NCI-H1048 (cell line): ENCODE data around the gene FITM1.

Source experiments
- DNase-seq: peaks from one replicate; lab custom pipeline; 2025; lab: John Stamatoyannopoulos, UW

FITM1 gene

DNA sequence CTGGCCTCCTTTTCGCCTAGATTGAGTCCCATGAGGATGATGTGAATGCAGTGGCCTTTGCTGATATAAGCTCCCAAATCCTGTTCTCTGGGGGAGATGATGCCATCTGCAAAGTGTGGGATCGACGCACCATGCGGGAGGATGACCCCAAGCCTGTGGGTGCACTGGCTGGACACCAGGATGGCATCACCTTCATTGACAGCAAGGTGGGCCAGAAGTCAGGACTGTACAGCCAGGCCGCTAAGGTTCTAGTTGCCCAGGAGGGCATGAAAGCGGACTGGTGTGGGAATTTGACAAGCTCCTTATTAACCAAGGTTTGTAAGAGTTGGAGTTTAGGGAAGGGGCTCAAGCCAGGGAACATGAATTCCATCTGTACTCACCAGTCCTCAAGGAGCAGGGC is 10.8 kb upstream of the FITM1 start:
- no peak for DNase-seq

DNA sequence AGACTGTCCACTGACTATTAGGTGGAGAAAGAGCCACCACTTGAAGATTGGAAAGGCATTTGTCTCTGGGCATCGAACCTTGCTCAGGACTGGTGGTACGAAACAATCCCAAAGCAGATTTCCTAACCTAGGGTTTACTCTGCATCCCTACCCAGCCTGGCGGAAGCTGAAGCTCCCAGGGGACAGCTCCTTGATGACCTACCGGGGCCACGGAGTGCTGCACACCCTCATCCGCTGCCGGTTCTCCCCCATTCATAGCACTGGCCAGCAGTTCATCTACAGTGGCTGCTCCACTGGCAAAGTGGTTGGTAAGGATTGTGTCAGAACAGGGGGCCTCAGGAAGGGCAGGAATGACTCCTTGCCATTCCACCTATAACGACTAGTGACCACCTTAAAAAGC is 9.2 kb upstream of the FITM1 start:
- DNase-seq: no peak

DNA sequence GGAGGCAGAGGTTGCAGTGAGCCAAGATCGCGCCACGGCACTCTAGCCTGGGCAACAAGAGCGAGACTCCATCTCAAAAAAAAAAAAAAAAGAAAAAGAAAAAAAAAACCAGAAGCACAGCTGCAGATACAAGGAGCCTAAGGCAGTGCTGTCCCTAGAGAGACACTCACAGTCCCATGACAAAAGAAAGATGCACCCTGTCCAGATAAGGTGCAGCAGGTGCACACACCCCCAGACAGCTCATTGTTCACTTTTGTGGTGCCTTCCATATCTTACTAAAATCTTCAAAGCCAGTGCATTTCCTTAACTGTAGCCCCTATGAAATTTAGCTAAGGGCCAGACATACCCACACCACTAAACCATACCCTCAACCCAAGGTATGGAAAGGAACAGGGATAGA is 8.0 kb upstream of the FITM1 start:
- no peak for DNase-seq

DNA sequence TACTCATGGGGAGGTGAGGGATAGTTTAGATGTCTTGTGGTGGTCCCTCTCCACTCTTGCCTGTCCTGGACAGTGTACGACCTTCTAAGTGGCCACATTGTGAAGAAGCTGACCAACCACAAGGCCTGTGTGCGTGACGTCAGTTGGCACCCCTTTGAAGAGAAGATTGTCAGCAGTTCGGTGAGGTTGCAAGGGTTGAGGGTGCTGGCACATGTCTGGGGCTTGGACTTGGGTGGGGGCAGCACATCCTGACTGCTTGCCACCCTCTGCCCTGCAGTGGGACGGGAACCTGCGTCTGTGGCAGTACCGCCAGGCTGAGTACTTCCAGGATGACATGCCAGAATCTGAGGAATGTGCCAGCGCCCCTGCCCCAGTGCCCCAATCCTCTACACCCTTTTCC is 7.6 kb upstream of the FITM1 start:
- DNase-seq: no peak

DNA sequence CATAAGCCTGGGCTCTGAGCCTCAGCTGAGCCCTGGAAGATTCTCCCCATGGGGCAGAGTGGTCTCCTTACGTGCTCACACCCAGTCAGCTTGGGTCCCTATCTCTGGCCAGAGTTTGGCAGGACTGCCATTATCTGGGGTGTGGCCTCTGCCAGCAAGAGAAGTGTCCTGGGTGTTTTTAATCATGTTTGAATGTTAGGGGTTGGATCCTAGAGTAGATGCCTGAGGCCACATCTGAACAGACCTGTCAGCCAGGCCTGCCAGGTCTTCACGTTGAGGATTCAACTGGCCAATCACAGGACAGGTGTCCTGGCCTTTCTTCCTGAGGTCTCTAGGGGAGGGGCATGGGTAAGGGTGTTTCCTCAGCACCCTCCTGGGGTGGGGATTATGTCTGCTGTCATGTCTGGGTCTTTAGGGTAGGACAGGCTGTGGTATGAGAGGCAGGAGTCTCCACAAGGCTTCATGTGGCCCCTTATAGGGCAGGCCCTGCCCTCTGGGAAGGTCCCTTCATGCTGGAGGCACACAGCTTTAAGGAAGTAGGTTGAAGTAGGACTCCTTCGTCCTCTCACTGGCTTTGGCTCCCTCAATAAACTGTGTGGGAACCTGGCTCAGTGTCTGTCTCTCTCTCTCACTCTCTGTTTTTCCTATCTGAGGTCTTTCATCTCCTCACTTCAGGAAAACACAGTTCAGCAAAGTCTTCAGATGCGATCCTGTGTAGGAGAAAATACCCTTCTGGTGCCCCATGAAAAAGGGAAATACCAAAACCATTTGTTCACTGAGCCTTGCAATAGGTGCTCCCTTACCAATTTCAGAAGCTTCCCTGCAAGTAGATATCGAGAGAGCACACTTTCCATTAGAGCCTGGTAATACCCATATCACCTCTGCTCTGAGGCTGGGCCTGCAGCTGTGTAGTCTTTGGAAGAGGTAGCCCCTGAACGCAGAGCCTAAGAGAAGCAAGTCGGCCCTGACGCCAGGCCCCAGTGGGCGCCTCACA is 6.7 kb upstream of the FITM1 start:
- DNase-seq: no peak

DNA sequence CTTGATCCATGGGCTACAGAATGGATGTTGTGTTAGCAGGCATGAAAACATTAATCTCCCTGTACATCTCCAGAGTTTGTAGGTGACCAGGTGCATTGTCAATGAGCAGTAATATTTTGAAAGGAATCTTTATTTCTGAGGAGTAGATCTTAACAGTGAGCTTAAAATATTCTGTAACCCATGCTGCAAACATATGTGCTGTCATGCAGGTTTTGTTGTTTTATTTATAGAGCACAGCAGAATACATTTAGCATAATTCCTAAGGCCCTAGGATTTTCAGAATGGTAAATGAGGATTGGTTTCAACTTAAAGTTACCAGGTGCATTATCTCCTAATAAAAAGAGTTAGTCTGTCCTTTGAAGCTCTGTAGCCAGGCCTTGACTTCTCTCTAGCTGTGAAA is 3.5 kb upstream of the FITM1 start:
- DNase-seq: no peak

DNA sequence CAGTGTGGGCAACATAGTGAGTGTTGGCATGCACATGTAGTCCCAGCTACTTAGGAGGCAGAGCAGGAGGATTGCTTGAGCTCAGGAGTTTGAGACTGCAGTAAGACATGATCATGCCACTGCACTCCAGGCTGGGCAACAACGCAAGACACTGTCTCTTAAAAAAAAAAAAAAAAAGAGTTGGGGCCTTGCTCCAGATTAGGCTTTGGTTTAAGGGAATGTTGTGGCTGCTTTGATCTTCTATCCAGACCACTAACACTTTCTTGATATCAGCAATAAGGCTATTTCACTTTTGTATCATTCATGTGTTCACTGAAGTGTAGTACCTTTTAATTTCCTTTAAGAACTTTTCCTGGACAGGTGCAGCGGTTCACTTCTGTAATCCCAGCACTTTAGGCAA is 2.8 kb upstream of the FITM1 start:
- DNase-seq: no peak

DNA sequence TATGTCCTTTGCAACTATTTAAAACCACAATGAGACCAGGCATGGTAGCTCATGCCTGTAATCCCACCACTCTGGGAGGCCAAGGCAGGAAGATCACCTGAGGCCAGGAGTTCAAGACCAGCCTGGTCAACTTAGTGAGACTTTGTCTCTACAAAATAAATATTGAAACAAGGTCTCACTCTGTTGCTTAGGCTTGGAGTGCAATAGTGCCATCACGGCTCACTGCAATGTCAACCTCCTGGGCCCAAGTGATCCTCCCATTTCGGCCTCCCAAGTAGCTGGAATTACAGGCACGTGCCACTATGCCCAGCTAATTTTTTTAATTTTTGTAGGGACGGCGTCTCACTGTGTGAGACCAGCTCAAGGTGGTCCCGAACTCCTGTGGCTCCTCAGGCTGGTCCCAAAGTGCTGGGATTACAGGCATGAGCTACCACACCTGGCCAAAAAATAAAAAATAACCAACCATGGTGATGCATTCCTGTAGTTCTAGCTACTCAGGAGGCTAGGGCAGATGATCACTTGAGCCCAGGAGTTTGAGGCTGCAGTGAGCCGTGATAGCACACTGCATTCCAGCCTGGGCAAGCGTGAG is 955 bp upstream of the FITM1 start:
- no peak for DNase-seq

DNA sequence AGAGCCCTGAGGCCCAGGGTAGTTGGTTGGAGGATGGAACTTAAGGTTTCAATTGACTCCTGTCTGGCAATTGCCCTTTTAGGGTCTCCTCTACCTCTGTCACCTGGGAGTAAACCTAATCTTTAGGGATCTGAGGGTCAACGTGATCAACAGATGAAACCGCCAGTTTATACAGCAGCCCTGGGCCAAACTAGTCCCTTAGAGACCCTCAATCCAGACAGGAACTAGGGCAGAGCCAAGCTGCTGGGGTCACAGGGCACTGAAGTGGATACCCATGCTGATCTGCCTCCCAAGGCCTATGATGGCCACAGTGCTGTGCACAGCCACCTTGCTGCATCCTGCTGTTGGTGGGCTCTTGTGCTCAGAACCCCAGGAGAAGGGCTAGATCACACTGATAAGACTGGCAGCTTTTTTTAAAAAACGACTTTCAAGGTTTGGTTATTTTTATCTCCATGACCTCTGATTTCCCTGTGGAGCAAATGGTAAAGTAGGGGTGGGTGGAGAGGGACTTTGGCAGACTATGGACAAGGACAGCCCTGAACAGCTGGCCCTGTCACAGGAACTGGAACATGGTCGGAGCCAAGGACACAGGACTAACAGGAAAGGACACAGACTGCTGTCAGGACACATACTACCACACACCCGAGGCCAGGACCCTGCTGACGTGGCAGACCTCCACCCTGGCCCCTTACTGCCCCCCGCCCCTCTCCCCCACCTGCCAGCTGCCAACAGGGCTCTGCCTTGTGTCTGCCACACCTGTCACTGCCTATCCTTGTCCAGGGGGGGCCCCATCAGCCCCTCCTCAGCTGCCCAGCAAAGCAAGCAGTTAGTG is 474 bp downstream of the FITM1 start:
- no peak for DNase-seq

DNA sequence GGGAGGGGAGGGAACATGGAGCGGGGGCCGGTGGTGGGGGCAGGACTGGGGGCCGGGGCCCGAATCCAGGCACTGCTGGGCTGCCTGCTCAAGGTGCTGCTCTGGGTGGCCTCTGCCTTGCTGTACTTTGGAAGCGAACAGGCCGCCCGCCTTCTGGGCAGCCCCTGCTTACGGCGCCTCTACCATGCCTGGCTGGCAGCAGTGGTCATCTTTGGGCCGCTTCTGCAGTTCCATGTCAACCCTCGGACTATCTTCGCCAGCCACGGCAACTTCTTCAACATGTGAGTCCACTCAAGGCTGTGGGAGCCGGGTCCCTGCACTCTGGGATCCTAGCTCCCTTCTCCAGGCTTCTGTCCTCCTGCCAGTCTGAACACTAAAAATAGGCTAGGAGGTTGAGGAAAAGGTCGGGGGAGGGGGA is 1.1 kb downstream of the FITM1 start:
- DNase-seq: no peak

DNA sequence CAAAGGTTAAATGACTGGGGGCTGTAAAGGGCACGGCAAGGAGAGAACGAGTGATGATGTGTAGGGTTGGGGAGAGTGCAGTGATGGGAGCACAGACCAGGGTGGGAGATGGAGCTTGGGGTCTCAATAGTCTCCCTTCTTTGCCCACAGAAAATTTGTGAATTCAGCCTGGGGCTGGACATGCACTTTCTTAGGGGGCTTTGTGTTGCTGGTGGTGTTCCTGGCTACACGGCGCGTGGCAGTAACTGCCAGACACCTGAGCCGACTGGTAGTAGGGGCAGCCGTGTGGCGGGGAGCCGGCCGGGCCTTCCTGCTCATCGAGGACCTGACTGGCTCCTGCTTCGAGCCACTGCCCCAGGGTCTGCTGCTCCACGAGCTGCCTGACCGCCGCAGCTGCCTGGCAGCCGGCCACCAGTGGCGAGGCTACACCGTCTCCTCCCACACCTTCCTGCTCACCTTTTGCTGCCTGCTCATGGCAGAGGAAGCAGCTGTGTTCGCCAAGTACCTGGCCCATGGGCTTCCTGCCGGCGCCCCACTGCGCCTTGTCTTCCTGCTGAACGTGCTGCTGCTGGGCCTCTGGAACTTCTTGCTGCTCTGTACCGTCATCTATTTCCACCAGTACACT is 1.7 kb downstream of the FITM1 start:
- no peak for DNase-seq

DNA sequence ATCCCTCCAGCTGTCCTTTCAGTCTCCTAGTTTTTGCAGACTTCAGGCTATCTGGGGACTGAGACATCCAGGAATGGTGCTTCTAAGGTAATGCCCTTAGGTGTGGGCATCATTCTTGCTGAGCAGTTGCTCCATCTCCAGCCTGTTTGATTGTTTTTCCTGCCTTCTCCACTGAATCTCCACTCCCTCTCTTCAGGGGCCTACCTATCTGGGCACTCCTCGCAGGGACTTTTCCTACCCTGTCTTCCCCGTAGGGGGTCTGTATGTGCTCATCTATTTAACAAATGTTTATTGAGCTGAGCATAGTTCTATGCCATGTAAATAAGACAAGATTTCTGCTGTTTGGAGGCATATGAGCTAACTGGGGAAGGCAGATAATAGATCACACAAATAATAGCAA is 2.5 kb downstream of the FITM1 start:
- no peak for DNase-seq

DNA sequence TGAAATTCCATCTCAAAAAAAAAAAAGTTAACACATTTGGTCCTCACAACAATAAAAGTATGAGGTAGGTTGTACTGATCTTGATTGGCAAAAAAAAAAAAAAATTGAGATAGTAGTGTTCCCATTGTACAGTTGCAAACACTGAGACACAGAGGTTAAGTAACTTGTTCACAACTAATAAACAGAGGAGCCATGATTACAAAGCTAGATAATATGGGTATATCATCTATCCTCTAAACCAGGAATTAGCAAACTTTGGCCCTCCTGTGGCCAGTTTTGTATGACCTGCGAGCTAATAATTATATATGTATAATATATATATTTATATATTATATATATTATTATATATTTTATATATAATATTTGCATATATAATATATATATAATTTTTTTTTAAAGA is 3.3 kb downstream of the FITM1 start:
- no peak for DNase-seq

DNA sequence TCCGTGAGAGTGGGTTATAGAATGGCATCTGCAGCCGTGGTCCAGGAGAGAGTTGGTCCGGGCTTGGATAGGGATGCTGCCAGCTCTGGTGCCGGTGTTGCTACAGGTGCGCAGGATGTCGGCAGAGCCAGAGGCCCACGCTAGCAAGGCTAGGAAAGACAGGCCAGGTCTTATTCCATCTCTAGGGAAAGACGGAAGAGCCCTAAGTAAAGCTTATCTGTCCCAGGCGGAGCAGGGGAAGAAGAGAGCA is 5.0 kb downstream of the FITM1 start:
- no peak for DNase-seq

DNA sequence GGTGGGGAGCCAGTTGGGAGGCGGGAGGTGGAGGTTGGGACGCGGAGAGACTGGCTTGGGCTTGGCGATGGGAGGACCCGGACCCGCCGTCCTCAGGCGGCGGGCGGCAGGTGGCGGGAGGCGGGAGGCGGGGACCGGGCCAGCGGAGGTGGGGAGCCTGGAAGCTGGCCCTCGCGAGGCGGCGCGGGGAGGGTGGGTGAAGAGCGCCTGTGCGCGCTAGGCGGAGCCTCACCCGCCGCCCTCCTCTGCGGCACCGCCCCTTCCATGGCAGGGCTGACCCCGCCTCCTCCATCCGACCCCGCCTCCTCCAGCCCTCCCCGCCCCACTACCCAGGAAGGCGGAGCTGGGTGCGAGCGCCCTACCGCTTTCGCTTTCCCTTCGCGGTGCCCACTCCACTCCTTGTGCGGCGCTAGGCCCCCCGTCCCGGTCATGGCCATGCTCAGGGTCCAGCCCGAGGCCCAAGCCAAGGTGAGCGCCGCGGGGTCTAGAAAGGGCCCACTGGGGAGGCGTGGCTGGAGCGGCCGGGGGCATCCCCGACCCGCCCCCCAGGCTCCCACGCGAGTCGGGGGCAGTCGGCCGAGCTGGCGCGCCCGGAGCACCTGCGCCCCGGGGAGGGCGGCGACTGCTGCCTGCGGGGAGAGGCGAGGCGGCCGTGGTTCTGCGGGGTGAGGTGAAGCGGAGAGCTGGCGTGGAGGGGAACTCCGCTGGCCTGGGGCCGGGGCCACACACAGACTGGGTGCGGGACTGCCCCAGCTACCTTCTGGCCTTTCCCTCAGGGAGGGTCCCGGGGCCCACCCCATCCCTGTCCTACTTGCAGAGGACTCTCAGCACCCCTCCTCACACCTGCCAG is 5.6 kb downstream of the FITM1 start, which contains the start of gene PSME1:
Gene PSME1 (plus strand): TSS at position 361 of the 850 bp plus-strand sequence. CDS start 69 bp downstream, at position 430.
- DNase-seq: peak; percentile 73

DNA sequence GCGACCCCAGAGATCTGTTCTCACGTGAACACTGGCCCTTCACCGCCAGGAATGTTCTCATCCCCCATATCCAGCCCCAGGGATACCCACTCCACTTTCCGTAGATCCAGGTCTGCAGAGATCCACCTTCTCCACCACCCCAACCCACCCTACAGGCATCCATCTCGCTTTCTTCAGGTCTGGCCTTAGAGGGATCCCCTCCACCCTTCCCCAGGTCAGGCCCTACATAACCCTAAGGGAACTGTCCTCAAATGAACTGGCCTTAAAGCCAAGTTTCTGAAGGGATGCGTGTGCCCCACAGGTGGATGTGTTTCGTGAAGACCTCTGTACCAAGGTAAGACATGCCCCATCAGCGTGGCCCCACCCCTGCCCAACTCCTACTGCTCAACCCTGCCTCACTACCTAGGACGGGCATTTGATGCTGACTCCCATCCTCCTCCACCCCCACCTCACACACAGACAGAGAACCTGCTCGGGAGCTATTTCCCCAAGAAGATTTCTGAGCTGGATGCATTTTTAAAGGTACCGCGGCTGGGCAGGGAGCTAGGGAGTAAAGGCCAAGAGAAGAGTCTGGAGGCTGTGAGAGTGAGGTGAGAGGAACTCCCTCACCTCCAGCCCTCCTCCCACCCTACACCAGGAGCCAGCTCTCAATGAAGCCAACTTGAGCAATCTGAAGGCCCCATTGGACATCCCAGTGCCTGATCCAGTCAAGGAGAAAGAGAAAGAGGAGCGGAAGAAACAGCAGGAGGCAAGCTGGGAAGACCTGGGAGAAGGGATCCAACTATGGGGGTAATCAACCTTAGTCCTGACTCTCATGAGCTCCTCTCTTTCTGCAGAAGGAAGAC is 6.4 kb downstream of the FITM1 start:
- no peak for DNase-seq

DNA sequence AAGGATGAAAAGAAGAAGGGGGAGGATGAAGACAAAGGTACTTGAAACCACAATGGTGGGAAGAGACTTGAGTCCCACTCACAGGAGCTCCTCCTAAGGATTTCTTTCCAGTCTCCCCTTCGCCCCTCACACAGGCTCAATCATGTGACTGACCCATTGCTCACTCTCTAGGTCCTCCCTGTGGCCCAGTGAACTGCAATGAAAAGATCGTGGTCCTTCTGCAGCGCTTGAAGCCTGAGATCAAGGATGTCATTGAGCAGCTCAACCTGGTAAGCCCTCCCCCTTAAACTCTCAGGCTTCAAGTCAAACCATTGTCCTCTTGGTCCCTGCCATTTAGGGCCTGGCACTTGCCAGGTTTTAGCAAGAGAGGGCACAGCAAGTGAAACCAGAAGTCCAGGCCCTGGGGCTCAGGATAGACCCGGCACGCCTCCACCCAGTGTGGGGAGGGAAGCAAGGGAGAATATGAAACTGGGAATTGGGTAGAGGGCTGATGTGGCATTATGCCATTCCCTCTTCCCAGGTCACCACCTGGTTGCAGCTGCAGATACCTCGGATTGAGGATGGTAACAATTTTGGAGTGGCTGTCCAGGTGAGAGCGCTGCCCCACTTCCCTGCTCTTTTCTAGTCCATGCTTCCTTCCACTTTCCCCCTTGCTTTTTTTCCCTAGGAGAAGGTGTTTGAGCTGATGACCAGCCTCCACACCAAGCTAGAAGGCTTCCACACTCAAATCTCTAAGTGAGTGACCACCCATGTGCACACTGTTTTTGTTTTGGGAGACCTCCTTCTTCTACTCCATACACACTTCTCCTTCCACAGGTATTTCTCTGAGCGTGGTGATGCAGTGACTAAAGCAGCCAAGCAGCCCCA is 7.3 kb downstream of the FITM1 start:
- no peak for DNase-seq

DNA sequence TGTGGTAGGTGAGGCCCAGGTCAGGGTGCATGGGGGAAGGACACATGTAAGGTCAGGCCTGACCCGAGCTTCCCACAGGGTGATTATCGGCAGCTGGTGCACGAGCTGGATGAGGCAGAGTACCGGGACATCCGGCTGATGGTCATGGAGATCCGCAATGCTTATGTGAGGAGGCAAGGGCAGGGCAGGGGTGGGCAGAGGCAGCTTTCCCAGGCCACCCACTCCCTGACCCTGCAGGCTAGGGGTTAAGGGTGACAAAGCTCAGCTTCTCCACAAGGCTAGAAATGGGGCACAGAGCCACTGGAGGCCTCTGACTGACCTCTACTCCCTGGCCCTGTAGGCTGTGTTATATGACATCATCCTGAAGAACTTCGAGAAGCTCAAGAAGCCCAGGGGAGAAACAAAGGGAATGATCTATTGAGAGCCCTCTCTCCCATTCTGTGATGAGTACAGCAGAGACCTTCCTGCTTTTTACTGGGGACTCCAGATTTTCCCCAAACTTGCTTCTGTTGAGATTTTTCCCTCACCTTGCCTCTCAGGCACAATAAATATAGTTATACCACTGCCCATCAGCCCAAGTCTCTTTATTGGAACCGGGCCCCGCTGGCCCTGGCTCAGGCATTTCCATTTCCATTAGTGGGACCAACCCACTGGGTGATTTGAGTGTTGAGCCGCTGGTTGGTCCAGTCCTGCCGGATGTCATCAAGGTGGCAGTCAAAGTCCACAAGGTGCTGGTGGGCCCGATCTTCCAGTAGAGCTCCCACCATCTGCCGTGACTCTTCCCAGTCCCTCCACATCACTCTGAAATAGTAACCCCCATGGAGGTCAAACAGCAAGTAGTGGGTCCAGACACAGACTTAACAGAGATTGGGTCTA is 8.2 kb downstream of the FITM1 start:
- no peak for DNase-seq
